Measurements from ENCODE around the gene CARS2. TPM values are rescaled to one million over a fixed set of nuclear protein-coding genes. Genes with fewer than 3 reads are reported as not detected.

CARS2 gene
- total and polyA plus RNA-seq, 5 donors from 2014 or later: 23.1 to 71.4 (median 35.2) TPM

- DNase-seq (peak in 2 of 3 donors; percentile 48 to 65), ATAC-seq (ENCODE audit: low read depth in 2 of 2) (no peak)
- H3K4me3 Mint-ChIP-seq: peak overlapping the region; percentile 96 to 100 (median 99)
- Histone ChIP-seq H3K4me3 (ENCODE audit: low read depth, low read length) (peak overlapping the region; percentile 90), H3K27me3 (ENCODE audit: control insufficient read depth, insufficient read depth, low read length) (no peaks in the 10 kb centered on the region), H3K9me3 (ENCODE audit: control insufficient read depth in 2 of 2, low read length in 2 of 2) (no peaks in the 10 kb centered on the region), H3K4me1 (ENCODE audit: control insufficient read depth, insufficient read depth, low read length, poor library complexity, severe bottlenecking) (peaks cover 31% of the 10 kb centered on the region), H3K27ac (ENCODE audit: insufficient read depth, low read length, poor library complexity, severe bottlenecking) (peak overlapping the region; percentile 97), H3K36me3 (ENCODE audit: control insufficient read depth, insufficient read depth, low read length) (peaks cover 8% of the 10 kb centered on the region)
- peaks cover 4% of the 10 kb centered on the region for H3K36me3 Mint-ChIP-seq
- H3K4me1 Mint-ChIP-seq: peaks cover 10 to 34% (median 27%) of the 10 kb centered on the region in 4 donors
- H3K27ac Mint-ChIP-seq: peak overlapping the region; percentile 98 to 99 (median 99)
- H3K9me3 Mint-ChIP-seq: peaks cover 0 to 2% (median 0%) of the 10 kb centered on the region in 7 donors
- peaks cover 18% of the 10 kb centered on the region for H3K27me3 Mint-ChIP-seq
Observed at GRCh38 chr13:110714797-110715394, 9.0 kb upstream of the CARS2 start.

DNA sequence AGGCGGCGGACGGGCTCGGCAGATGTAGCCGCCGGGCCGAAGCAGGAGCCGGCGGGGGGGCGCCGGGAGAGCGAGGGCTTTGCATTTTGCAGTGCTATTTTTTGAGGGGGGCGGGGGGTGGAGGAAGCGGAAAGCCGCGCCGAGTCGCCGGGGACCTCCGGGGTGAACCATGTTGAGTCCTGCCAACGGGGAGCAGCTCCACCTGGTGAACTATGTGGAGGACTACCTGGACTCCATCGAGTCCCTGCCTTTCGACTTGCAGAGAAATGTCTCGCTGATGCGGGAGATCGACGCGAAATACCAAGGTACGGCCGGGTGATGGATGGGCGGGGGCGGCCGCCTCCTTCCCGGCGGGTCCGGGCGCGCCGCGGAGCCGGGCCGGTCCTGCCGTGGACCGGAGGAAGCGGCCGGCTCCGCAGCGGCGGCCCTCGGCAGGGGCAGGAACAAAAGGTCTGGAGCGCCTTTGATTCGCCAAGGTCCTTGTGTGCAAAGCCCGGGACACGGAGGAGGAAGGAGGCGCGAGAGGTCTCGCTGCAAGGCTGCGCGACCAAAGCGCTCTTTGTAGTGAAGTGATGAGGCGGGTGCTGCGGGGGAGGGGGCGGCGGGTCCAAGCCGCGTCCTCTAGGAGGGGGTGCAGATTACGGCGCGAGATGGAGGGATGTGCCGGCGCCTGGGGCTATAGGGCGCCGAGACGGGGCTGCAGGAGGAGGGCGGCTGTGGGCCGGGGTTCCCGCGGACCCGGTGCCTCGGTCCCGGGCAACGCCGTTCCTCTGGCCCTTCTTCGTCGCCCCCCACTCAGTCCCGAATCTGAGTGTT is 8.3 kb upstream of the CARS2 start:
- peak; percentile 3 for ATAC-seq (ENCODE audit: low read depth in 2 of 2)
- Mint-ChIP-seq H3K9me3 (peaks cover 0 to 2% (median 0%) of the 10 kb centered on the region in 7 donors), H3K27me3 (peaks cover 18% of the 10 kb centered on the region), H3K4me1 (peaks cover 7 to 31% (median 23%) of the 10 kb centered on the region in 4 donors), H3K36me3 (no peaks in the 10 kb centered on the region), H3K27ac (peak overlapping the region; percentile 94 to 98 (median 96)), H3K4me3 (peak overlapping the region; percentile 96 to 100 (median 99))
- H3K9me3 ChIP-seq (ENCODE audit: control insufficient read depth in 2 of 2, low read length in 2 of 2): no peaks in the 10 kb centered on the region
- H3K36me3 ChIP-seq (ENCODE audit: control insufficient read depth, insufficient read depth, low read length): peaks cover 1% of the 10 kb centered on the region
- peaks cover 31% of the 10 kb centered on the region for H3K4me1 ChIP-seq (ENCODE audit: control insufficient read depth, insufficient read depth, low read length, poor library complexity, severe bottlenecking)
- DNase-seq: peak; percentile 69 to 80 (median 78)
- H3K27me3 ChIP-seq (ENCODE audit: control insufficient read depth, insufficient read depth, low read length): no peaks in the 10 kb centered on the region
- peak overlapping the region; percentile 97 for H3K27ac ChIP-seq (ENCODE audit: insufficient read depth, low read length, poor library complexity, severe bottlenecking)
- peak overlapping the region; percentile 69 for H3K4me3 ChIP-seq (ENCODE audit: low read depth, low read length)

GRCh38 chr13:110713642-110713952 is 7.7 kb upstream of the CARS2 start, which contains the start of gene ING1:
ING1 (plus strand) TSS chr13:110713700; CDS start chr13:110714150, 450 bp downstream.
- H3K9me3 ChIP-seq (ENCODE audit: control insufficient read depth in 2 of 2, low read length in 2 of 2): no peaks in the 10 kb centered on the region
- no peaks in the 10 kb centered on the region for H3K36me3 Mint-ChIP-seq
- DNase-seq (no peak), ATAC-seq (ENCODE audit: low read depth in 2 of 2) (no peak)
- H3K4me1 ChIP-seq (ENCODE audit: control insufficient read depth, insufficient read depth, low read length, poor library complexity, severe bottlenecking): peaks cover 31% of the 10 kb centered on the region
- H3K27me3 ChIP-seq (ENCODE audit: control insufficient read depth, insufficient read depth, low read length): no peaks in the 10 kb centered on the region
- H3K27ac ChIP-seq (ENCODE audit: insufficient read depth, low read length, poor library complexity, severe bottlenecking): peak within 1 kb of the TSS; percentile 97
- H3K4me3 Mint-ChIP-seq: peak within 1 kb of the TSS; percentile 96 to 100 (median 99)
- H3K27me3 Mint-ChIP-seq: peaks cover 18% of the 10 kb centered on the region
- peaks cover 0 to 2% (median 0%) of the 10 kb centered on the region in 7 donors for H3K9me3 Mint-ChIP-seq
- H3K36me3 ChIP-seq (ENCODE audit: control insufficient read depth, insufficient read depth, low read length): no peaks in the 10 kb centered on the region
- peak within 1 kb of the TSS; percentile 70 for H3K4me3 ChIP-seq (ENCODE audit: low read depth, low read length)
- peaks cover 7 to 31% (median 23%) of the 10 kb centered on the region in 4 donors for H3K4me1 Mint-ChIP-seq
- peak within 1 kb of the TSS; percentile 96 to 98 (median 97) for H3K27ac Mint-ChIP-seq

DNA sequence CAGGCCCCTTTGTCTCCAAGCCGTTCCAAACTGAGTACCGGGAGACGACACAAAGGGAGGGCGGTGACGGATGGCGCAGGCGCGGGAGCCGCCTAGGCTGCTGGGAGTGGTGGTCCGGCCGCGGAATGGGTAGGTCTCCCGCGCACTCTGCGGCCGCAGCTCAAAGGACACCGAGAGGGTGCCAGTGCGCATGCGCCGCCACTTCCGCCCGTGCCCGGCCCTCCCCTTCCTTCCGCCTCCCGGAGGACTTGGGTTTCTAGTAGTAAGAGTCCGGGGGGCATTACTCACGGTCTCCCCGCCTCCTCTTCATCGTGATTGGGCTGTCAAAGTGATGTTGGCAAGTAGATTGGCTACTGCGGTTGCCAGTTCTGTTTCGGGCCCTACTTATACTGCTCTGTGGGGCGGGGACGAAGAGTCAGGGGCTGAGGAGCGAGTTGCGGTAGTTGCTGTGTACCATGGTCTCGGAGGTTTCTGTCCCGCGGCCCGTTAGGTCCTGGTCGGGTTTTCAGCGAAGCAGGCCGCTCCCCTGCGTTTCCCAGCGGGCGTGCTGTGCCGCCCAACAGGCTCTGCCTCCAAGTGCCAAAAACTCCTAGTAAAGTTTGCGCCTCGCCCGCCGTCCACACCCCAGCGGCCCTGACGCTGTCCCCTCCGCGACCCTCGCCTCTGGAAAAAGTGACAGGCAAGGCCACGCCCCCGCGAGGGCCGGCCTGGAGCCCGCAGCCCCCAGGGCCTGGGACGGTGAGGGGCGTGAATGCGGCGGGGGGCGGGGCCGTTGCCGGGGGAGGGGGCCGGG is 7.1 kb upstream of the CARS2 start:
- DNase-seq (peak; percentile 98 to 100 (median 100)), ATAC-seq (ENCODE audit: low read depth in 2 of 2) (peak; percentile 64 to 65)
- Histone ChIP-seq H3K4me3 (ENCODE audit: low read depth, low read length) (peak overlapping the region; percentile 70), H3K4me1 (ENCODE audit: control insufficient read depth, insufficient read depth, low read length, poor library complexity, severe bottlenecking) (peaks cover 27% of the 10 kb centered on the region), H3K27ac (ENCODE audit: insufficient read depth, low read length, poor library complexity, severe bottlenecking) (peak overlapping the region; percentile 97), H3K27me3 (ENCODE audit: control insufficient read depth, insufficient read depth, low read length) (no peaks in the 10 kb centered on the region), H3K36me3 (ENCODE audit: control insufficient read depth, insufficient read depth, low read length) (no peaks in the 10 kb centered on the region), H3K9me3 (ENCODE audit: control insufficient read depth in 2 of 2, low read length in 2 of 2) (no peaks in the 10 kb centered on the region)
- Mint-ChIP-seq H3K36me3 (no peaks in the 10 kb centered on the region), H3K4me1 (peaks cover 8 to 31% (median 21%) of the 10 kb centered on the region in 4 donors), H3K9me3 (peaks cover 0 to 2% (median 0%) of the 10 kb centered on the region in 7 donors), H3K4me3 (peak overlapping the region; percentile 92 to 98 (median 95)), H3K27ac (peak overlapping the region; percentile 94 to 97 (median 96)), H3K27me3 (peaks cover 18% of the 10 kb centered on the region)

DNA sequence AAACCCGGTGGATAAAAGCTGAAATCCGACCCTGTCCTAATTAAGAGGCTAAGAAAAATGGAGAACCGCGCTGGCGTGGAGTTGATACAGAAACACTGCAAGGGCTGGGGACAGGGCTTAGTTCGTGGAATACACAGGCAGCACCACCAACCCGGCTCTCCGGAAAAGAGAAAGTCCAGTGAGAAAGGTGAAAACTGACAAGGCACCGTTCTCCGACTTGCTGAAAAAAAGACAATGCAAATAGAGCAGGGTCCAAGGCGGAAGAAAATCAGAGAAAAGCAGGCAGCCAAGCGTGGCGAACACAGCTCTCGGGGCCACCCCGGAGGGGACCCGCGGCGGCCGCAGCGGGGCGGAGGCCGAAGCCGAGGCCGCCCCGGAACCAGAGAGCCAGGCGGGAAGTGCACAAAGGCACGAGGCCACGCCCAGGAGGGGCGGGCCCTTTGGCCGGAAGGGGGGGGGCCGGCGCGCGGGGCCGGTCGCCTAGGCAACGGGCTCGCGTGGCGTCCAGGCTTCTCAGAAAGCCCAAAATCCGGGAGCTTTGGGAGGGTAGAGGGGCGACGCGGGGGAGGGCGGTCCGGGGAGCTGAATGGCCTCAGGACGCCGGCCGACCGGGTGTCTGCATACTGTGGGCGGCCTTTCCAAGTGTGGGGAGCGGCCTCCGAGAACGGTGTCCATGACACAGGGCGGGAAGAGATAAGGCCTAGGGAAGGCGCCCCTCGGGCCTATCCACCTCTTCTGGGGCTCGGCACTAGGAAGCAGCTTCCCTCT is 6.3 kb upstream of the CARS2 start:
- no peaks in the 10 kb centered on the region for H3K9me3 ChIP-seq (ENCODE audit: control insufficient read depth in 2 of 2, low read length in 2 of 2)
- Mint-ChIP-seq H3K4me3 (peak overlapping the region; percentile 92 to 98 (median 95)), H3K4me1 (peaks cover 11 to 24% (median 16%) of the 10 kb centered on the region in 4 donors), H3K9me3 (peaks cover 0 to 2% (median 0%) of the 10 kb centered on the region in 7 donors), H3K27me3 (peaks cover 18% of the 10 kb centered on the region), H3K27ac (peak overlapping the region; percentile 94 to 97 (median 96)), H3K36me3 (no peaks in the 10 kb centered on the region)
- peak overlapping the region; percentile 97 for H3K27ac ChIP-seq (ENCODE audit: insufficient read depth, low read length, poor library complexity, severe bottlenecking)
- DNase-seq (peak in 2 of 3 donors; percentile 82 to 90), ATAC-seq (ENCODE audit: low read depth in 2 of 2) (peak; percentile 12)
- peaks cover 22% of the 10 kb centered on the region for H3K4me1 ChIP-seq (ENCODE audit: control insufficient read depth, insufficient read depth, low read length, poor library complexity, severe bottlenecking)
- peak overlapping the region; percentile 92 for H3K4me3 ChIP-seq (ENCODE audit: low read depth, low read length)
- no peaks in the 10 kb centered on the region for H3K36me3 ChIP-seq (ENCODE audit: control insufficient read depth, insufficient read depth, low read length)
- no peaks in the 10 kb centered on the region for H3K27me3 ChIP-seq (ENCODE audit: control insufficient read depth, insufficient read depth, low read length)

GRCh38 chr13:110706570-110707372 is 855 bp upstream of the CARS2 start:
- no peaks in the 10 kb centered on the region for H3K9me3 Mint-ChIP-seq

More at GRCh38 chr13:110706570-110707372, 855 bp upstream of the CARS2 start:
- peak overlapping the region; percentile 82 to 96 (median 94) for H3K4me3 Mint-ChIP-seq
- Histone ChIP-seq H3K27me3 (ENCODE audit: control insufficient read depth, insufficient read depth, low read length) (no peaks in the 10 kb centered on the region), H3K36me3 (ENCODE audit: control insufficient read depth, insufficient read depth, low read length) (peaks cover 14% of the 10 kb centered on the region), H3K27ac (ENCODE audit: insufficient read depth, low read length, poor library complexity, severe bottlenecking) (peak overlapping the region; percentile 80), H3K9me3 (ENCODE audit: control insufficient read depth in 2 of 2, low read length in 2 of 2) (no peaks in the 10 kb centered on the region), H3K4me1 (ENCODE audit: control insufficient read depth, insufficient read depth, low read length, poor library complexity, severe bottlenecking) (peaks cover 41% of the 10 kb centered on the region), H3K4me3 (ENCODE audit: low read depth, low read length) (peak overlapping the region; percentile 62)
- peaks cover 9% of the 10 kb centered on the region for H3K36me3 Mint-ChIP-seq
- peaks cover 12 to 57% (median 38%) of the 10 kb centered on the region in 4 donors for H3K4me1 Mint-ChIP-seq
- H3K27ac Mint-ChIP-seq: peak overlapping the region; percentile 75 to 93 (median 86)
- no peaks in the 10 kb centered on the region for H3K27me3 Mint-ChIP-seq
- no peak for DNase-seq
- peak; percentile 9 to 10 for ATAC-seq (ENCODE audit: low read depth in 2 of 2)

Data from CD4-positive, CD25-positive, alpha-beta regulatory T cell (primary cell).